ENCODE measurements around the gene WIPF3.
"Not testable (repeated sequence)": the region's sequence is repeated elsewhere in the genome, so short reads cannot be mapped to it uniquely, and the experiment has no call there.

The WIPF3 gene

DNA sequence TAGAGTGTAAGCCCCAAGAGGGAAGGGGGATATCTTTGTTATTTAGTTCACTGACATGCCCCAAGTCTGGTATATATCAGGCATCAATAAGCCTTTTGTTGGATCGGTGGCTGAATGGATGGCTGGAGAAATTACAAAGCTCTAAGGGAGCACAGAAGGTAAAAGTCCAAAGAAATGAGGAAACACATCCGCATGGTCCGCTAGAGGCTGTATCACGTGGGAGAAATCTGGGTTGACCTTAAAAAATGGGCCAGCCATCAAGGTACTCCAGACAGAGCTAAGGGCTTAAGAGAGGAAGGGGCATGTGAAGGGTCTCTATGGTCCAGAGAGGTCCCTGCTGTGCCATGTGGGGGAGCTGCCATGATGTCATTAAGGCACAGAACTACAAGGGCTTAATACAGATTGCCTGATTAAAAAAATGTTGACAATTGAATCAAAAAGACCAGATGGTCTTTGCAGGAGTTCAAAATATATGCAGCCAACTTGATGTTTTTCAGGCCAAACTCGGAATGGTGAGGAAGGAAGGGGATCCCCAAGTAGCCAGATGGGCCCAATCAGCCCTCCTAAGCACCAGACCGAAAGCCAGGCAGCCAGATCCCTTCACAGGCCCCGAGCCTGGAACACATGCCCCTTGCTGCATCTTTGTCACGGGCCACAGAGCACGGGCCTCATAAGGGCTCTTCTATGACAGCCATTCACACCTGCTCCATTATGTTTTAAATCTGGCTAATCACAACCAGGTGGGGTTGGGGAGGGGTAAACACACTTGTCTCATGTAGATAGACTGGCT lies 151.4 kb downstream of the WIPF3 start:
- DNase-seq, result no peak

DNA sequence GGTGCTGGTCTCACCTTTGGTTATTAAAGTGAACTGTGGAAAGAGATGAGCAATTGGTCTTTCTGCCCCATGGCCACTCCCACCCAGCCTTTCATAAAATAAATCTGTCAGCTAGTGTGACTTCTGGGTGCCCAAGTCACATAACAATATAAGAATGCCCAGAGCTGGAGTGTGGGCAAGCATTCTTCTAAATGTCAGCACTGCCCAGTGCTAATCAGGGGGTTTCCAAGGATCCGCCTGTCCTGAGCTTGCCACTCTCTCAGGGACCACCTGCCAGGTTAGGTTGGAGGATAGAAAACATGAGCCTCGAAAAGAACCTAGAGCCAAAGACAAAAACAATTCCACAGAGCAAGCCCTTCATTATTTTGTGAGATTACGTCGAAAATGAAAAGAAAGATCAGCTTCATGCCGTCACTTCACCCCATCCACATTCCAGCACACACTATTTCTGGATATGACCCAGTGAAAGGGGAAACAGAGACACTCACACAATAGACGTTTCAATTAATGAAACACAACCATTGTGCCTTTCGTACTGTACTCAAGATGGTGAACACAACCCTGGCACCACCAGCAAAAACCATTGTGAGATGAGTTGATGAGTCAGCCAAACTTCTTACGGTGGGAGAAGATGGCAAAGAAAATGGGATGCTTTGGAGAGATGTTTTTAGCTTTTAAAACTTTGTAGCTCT lies 152.5 kb downstream of the WIPF3 start:
- DNase-seq, result no peak

DNA sequence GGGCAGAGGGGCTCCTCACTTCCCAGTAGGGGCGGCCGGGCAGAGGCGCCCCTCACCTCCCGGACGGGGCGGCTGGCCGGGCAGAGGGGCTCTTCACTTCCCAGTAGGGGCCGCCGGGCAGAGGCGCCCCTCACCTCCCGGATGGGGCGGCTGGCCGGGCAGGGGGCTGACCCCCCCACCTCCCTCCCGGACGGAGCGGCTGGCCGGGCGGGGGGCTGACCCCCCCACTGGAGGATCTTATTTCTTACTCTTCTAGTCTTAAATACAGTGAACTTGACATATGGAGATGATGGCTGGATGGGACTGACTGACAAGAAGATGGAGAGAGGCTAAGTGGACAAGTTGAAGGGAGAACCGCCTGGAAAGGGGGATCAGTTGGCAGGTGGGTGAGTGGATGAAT lies 155.3 kb downstream of the WIPF3 start:
- DNase-seq, result not testable (repeated sequence)

DNA sequence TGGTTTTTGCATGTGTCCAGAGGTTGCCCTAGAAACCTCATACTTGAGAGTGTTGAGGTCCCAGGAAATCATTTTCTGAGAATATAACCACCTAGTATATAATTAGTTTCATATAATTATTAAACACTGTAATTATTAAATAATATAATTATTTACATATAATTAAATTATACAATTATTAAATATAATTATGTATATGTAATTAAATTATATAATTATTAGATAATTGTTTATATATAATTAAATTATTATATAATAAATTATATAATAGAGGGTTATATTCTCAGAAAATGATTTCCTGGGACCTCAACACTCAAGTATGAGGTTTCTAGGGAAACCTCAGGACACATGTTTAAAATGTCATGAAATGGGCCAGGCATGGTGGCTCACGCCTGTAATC lies 155.7 kb downstream of the WIPF3 start:
- DNase-seq, result no peak

DNA sequence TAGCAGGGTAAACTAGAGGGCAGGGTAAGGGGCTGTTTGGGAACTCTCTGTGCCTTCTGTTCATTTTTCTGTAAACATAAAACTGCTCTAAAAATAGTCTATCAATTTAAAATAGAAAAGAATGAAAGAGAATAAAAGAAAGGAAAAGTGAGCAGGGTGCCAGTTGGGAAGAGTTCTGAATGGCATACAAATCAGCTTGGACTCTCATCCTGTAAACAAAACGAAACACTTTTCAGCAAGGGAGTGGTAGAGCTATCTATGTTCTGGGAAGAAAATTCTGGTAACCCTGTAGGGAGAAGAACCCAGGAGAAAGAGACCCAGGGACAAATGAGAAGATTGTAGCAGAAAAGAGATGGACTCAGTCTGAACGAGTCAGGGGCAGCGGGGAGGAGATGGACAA lies 158.7 kb downstream of the WIPF3 start:
- no peak for DNase-seq

Measured in activated CD4-positive, alpha-beta T cell treated with anti-CD3 and anti-CD28 coated beads, Interleukin-2, amount 50 U/mL, for 1 hour (primary cell).